H9 (cell line): ENCODE results near the gene ACVR1. TPM values are rescaled to one million over a fixed set of nuclear protein-coding genes. Genes with fewer than 3 reads are reported as not detected.

Experiments used
- DNase-seq: peaks from one replicate; pipeline ENCODE4 v3.0.0-alpha.2; 2017
- H2AFZ ChIP-seq: one replicate; pipeline ENCODE4 v1.6.1; 2013; ENCODE audit warnings: mild to moderate bottlenecking, low read length, control low read depth, moderate library complexity
- H2AK5ac ChIP-seq: 2 replicates; pipeline ENCODE4 v1.6.1; 2013; ENCODE audit warnings: low read length, control low read depth, mixed read lengths; ENCODE audit not compliant: insufficient read length
- H2BK120ac ChIP-seq: one replicate; pipeline ENCODE4 v1.6.1; 2013; ENCODE audit warnings: low read depth, mild to moderate bottlenecking, low read length, control low read depth, inconsistent platforms; ENCODE audit not compliant: poor library complexity, severe bottlenecking
- H2BK12ac ChIP-seq: 2 replicates; pipeline ENCODE4 v1.6.1; 2013; ENCODE audit warnings: low read length, control low read depth, mixed read lengths, low read depth; ENCODE audit not compliant: insufficient read length
- H2BK15ac ChIP-seq: 2 replicates; pipeline ENCODE4 v1.6.1; 2013; ENCODE audit warnings: low read depth, low read length, control low read depth
- H2BK20ac ChIP-seq: one replicate; pipeline ENCODE4 v1.6.1; 2013; ENCODE audit warnings: low read depth, mild to moderate bottlenecking, low read length, control low read depth, inconsistent platforms; ENCODE audit not compliant: poor library complexity, severe bottlenecking
- H2BK5ac ChIP-seq: 2 replicates; pipeline ENCODE4 v1.6.1; 2013; ENCODE audit warnings: low read length, control low read depth, mixed read lengths; ENCODE audit not compliant: insufficient read length
- H3K14ac ChIP-seq: 2 replicates; pipeline ENCODE4 v1.6.1; 2013; ENCODE audit warnings: low read length, control low read depth; ENCODE audit not compliant: insufficient read depth
- H3K18ac ChIP-seq: 2 replicates; pipeline ENCODE4 v1.6.1; 2013; ENCODE audit warnings: low read depth, mild to moderate bottlenecking, mixed read lengths, low read length, control low read depth; ENCODE audit not compliant: insufficient read length
- H3K23ac ChIP-seq: 2 replicates; pipeline ENCODE4 v1.6.1; 2013; ENCODE audit warnings: low read length, control low read depth, mixed read lengths, low read depth; ENCODE audit not compliant: insufficient read length
- H3K23me2 ChIP-seq: 2 replicates; pipeline ENCODE4 v1.6.1; 2013; ENCODE audit warnings: low read depth, mild to moderate bottlenecking, mixed read lengths, low read length, control low read depth; ENCODE audit not compliant: insufficient read length, poor library complexity, severe bottlenecking
- H3K27ac ChIP-seq: 2 replicates; pipeline ENCODE4 v1.5.1; 2013; ENCODE audit warnings: low read length, control low read depth, mixed read lengths, low read depth; ENCODE audit not compliant: insufficient read length
- H3K27me3 ChIP-seq: 2 replicates; pipeline ENCODE4 v1.6.1; 2013; ENCODE audit warnings: low read length, control low read depth, inconsistent platforms; ENCODE audit not compliant: insufficient read depth
- H3K4ac ChIP-seq: 2 replicates; pipeline ENCODE4 v1.6.1; 2013; ENCODE audit warnings: low read depth, mild to moderate bottlenecking, control low read depth, inconsistent platforms, low read length, moderate library complexity
- H3K4me1 ChIP-seq: 2 replicates; pipeline ENCODE4 v1.6.1; 2013; ENCODE audit warnings: low read length, control low read depth, inconsistent platforms; ENCODE audit not compliant: insufficient read depth
- H3K4me2 ChIP-seq: 2 replicates; pipeline ENCODE4 v1.6.1; 2013; ENCODE audit warnings: low read length, control low read depth, mixed read lengths; ENCODE audit not compliant: insufficient read length, insufficient read depth
- H3K56ac ChIP-seq: 2 replicates; pipeline ENCODE4 v1.6.1; 2013; ENCODE audit warnings: low read depth, mild to moderate bottlenecking, mixed read lengths, low read length, control low read depth; ENCODE audit not compliant: insufficient read length
- H3K79me1 ChIP-seq: 2 replicates; pipeline ENCODE4 v1.6.1; 2013; ENCODE audit warnings: low read depth, mild to moderate bottlenecking, moderate library complexity, low read length, control low read depth, inconsistent platforms; ENCODE audit not compliant: insufficient read depth, poor library complexity, severe bottlenecking
- H3K79me2 ChIP-seq: 2 replicates; pipeline ENCODE4 v1.6.1; 2013; ENCODE audit warnings: low read length, control low read depth, inconsistent platforms; ENCODE audit not compliant: insufficient read depth
- H3K9ac ChIP-seq: 2 replicates; pipeline ENCODE4 v1.6.1; 2013; ENCODE audit warnings: low read length, control low read depth, mixed read lengths; ENCODE audit not compliant: insufficient read length; ENCODE audit errors: extremely low read depth
- H3K9me3 ChIP-seq: one replicate; pipeline ENCODE4 v1.6.1; 2013; ENCODE audit warnings: low read depth, low read length, inconsistent platforms; ENCODE audit not compliant: control insufficient read depth
- H3T11ph ChIP-seq: one replicate; pipeline ENCODE4 v1.6.1; 2013; ENCODE audit warnings: mild to moderate bottlenecking, low read length, control low read depth, inconsistent platforms
- H4K20me1 ChIP-seq: one replicate; pipeline ENCODE4 v1.6.1; 2013; ENCODE audit not compliant: control insufficient read depth, insufficient read length, insufficient read depth
- H4K5ac ChIP-seq: 2 replicates; pipeline ENCODE4 v1.6.1; 2013; ENCODE audit warnings: low read depth, mild to moderate bottlenecking, mixed read lengths, low read length, control low read depth; ENCODE audit not compliant: insufficient read length
- H4K8ac ChIP-seq: replicated peaks from 2 replicates; pipeline ENCODE4 v1.6.1; 2013; ENCODE audit warnings: low read length, control low read depth, mixed read lengths, low read depth; ENCODE audit not compliant: insufficient read length
- H4K91ac ChIP-seq: 2 replicates; pipeline ENCODE4 v1.6.1; 2013; ENCODE audit warnings: low read depth, mild to moderate bottlenecking, moderate library complexity, mixed read lengths, low read length, control low read depth; ENCODE audit not compliant: insufficient read length
- H3K27ac Mint-ChIP-seq, 3 experiments: 2 replicates in 2 of 3; 3 replicates in 1 of 3; pipeline ENCODE4 v1.8.0; 2020 to 2021; ENCODE audit warnings: mixed read lengths in 3 of 3, mild to moderate bottlenecking in 1 of 3, moderate library complexity in 1 of 3
- H3K27me3 Mint-ChIP-seq: 2 replicates; pipeline ENCODE4 v1.8.0; 2021; ENCODE audit warnings: low read depth, mild to moderate bottlenecking, moderate library complexity, mixed read lengths
- H3K36me3 Mint-ChIP-seq, 3 experiments: 2 replicates in 2 of 3; 3 replicates in 1 of 3; pipeline ENCODE4 v1.8.0; 2020 to 2021; ENCODE audit warnings: low read depth in 3 of 3, mixed read lengths in 3 of 3; ENCODE audit not compliant: insufficient read depth in 1 of 3
- H3K4me1 Mint-ChIP-seq, 2 experiments: 2 replicates each; pipeline ENCODE4 v1.8.0; 2020; ENCODE audit warnings: mixed read lengths in 2 of 2
- H3K4me3 Mint-ChIP-seq, 2 experiments: 2 replicates in 1 of 2; 3 replicates in 1 of 2; pipeline ENCODE4 v1.8.0; 2020 to 2021; ENCODE audit warnings: mild to moderate bottlenecking in 2 of 2, mixed read lengths in 2 of 2, moderate library complexity in 1 of 2
- H3K9me3 Mint-ChIP-seq, 2 experiments: 2 replicates in 1 of 2; 3 replicates in 1 of 2; pipeline ENCODE4 v1.8.0; 2020; ENCODE audit warnings: mild to moderate bottlenecking in 2 of 2, mixed read lengths in 2 of 2, moderate library complexity in 1 of 2
- CTCF ChIP-seq: fragments of 200-600 bp; sonication (generic); conservative IDR thresholded peaks from 3 replicates; pipeline ENCODE4 v1.8.0; 2021; ENCODE audit warnings: antibody characterized with exemption, mild to moderate bottlenecking
- WGBS: extraction: QIAGEN DNeasy Blood & Tissue Kit; methylation state at CpG from one replicate; pipeline ENCODE4 v1.1.7; 2013; ENCODE audit warnings: missing lambda C conversion rate, low lambda C conversion rate, mixed read lengths; ENCODE audit not compliant: insufficient read length; ENCODE audit errors: extremely low coverage; 5-methylcytosine and 5-hydroxymethylcytosine counted together
- total RNA-seq: library from RNA; stranded (reverse); gene quantifications from 2 replicates; pipeline ENCODE4 v1.2.1, GENCODE V29; 2021

ACVR1 gene
- total RNA-seq, 1 experiment from 2014 or later = 21.2 TPM

- Histone ChIP-seq H2BK15ac (no peak overlapping the region), H3K27me3 (no peaks in the 10 kb centered on the region), H3K4ac (no peak overlapping the region), H3K27ac (no peak overlapping the region), H3K79me2 (peaks cover 8% of the 10 kb centered on the region; the same call in 1 of the 2 replicates), H2AK5ac (no peak overlapping the region), H3K4me1 (peaks cover 3% of the 10 kb centered on the region; the same call in 1 of the 2 replicates), H2BK20ac (no peak overlapping the region), H3K18ac (no peak overlapping the region), H2BK5ac (no peak overlapping the region), H2BK12ac (no peak overlapping the region), H3T11ph (no peak overlapping the region), H3K4me2 (no peak overlapping the region), H3K14ac (no peak overlapping the region), H4K20me1 (no peaks in the 10 kb centered on the region), H2BK120ac (no peak overlapping the region), H3K23ac (no peak overlapping the region), H3K56ac (no peak overlapping the region), H4K91ac (no peak overlapping the region), H3K23me2 (peaks cover 6% of the 10 kb centered on the region), H4K8ac (no peak overlapping the region), H3K9ac (no peak overlapping the region), H2AFZ (no peak overlapping the region), H3K9me3 (no peaks in the 10 kb centered on the region), H4K5ac (no peak overlapping the region), H3K79me1 (no peaks in the 10 kb centered on the region)
- H3K27ac Mint-ChIP-seq = no peak overlapping the region
- no peak overlapping the region for H3K4me3 Mint-ChIP-seq
- H3K27me3 Mint-ChIP-seq = peaks cover 2% of the 10 kb centered on the region; the same call in 1 of the 2 replicates
- DNase-seq = no peak
- WGBS = no CpG with 5 or more reads among the region's 2 CpGs
- no peak for TF ChIP-seq CTCF
- H3K4me1 Mint-ChIP-seq = peaks cover 44 to 55% of the 10 kb centered on the region in 2 experiments
- no peaks in the 10 kb centered on the region; a peak in 1 of 5 replicates for H3K9me3 Mint-ChIP-seq
- no peaks in the 10 kb centered on the region; a peak in 1 of 7 replicates for H3K36me3 Mint-ChIP-seq
Measured at GRCh38 chr2:157872791-157873190, 3.3 kb downstream of the ACVR1 start.
